Endothelial cell of umbilical vein (primary cell): ENCODE results near the gene CRYBG3. TPM values are rescaled to one million over a fixed set of nuclear protein-coding genes. Genes with fewer than 3 reads are reported as not detected.

Source experiments
- BruUV-seq: library from RNA; stranded (reverse); fragments of 400-500 nt; replicated peaks from 2 replicates; lab custom pipeline; 2021; lab: Mats Ljungman, UMichigan
- CTCF ChIA-PET: fragments of 300-600, 350-600 bp; sonication (Branson Sonifier 250); formaldehyde crosslinking; loops from one replicate; lab custom pipeline; 2021; ENCODE audit warnings: antibody characterized with exemption, inconsistent platforms; lab: Charles Lee
- POLR2A ChIA-PET: fragments of 300-600, 350-600 bp; sonication (Branson Sonifier 250); formaldehyde crosslinking; loops from one replicate; lab custom pipeline; 2021; ENCODE audit warnings: antibody characterized with exemption, inconsistent platforms; lab: Charles Lee
- DNase-seq: peaks from one replicate; pipeline ENCODE4 v3.0.0-alpha.2; 2011; ENCODE audit warnings: low read depth, low spot score
- FAIRE-seq: peaks from 2 replicates; lab custom pipeline; 2011; peaks lifted over from hg19 to GRCh38; lab: Jason Lieb, UNC
- H2AFZ ChIP-seq: 2 replicates; pipeline ENCODE4 v1.6.0; 2012; ENCODE audit warnings: low read depth, low read length, control low read depth, inconsistent platforms
- H3K27ac ChIP-seq: 2 replicates; pipeline ENCODE4 v1.5.1; 2011; ENCODE audit warnings: low read depth, mild to moderate bottlenecking, control low read depth, low read length, moderate library complexity; ENCODE audit not compliant: insufficient read depth
- H3K27me3 ChIP-seq, 2 experiments: 2 replicates each; pipeline versions ENCODE4 v1.6.0 to v1.6.1; 2011; ENCODE audit warnings: low read length in 2 of 2, mixed read lengths in 1 of 2; ENCODE audit not compliant: control insufficient read depth in 2 of 2, insufficient read depth in 2 of 2
- H3K36me3 ChIP-seq, 2 experiments: 2 replicates in 1 of 2; 3 replicates in 1 of 2; pipeline ENCODE4 v1.5.1; 2011; ENCODE audit warnings: low read length in 2 of 2, mild to moderate bottlenecking in 1 of 2, moderate library complexity in 1 of 2; ENCODE audit not compliant: control insufficient read depth in 2 of 2, insufficient read depth in 2 of 2; ENCODE audit errors: extremely low read depth in 1 of 2
- H3K4me1 ChIP-seq: 3 replicates; pipeline ENCODE4 v1.5.1; 2011; ENCODE audit warnings: mild to moderate bottlenecking, low read length; ENCODE audit not compliant: control insufficient read depth, insufficient read depth; ENCODE audit errors: extremely low read depth
- H3K4me2 ChIP-seq: 2 replicates; pipeline ENCODE4 v1.6.1; 2011; ENCODE audit warnings: low read length, control low read depth, mixed read lengths; ENCODE audit not compliant: insufficient read depth
- H3K4me3 ChIP-seq, 3 experiments: fragments of 200-600 bp in 1 of 3; sonication (generic), shearing (Covaris generic) in 1 of 3; replicated peaks in 1 of 3; 2 replicates each; pipeline ENCODE4 v1.5.1; 2011 to 2016; ENCODE audit warnings: control low read depth in 3 of 3, low read length in 3 of 3, mild to moderate bottlenecking in 2 of 3, inconsistent platforms in 1 of 3, low read depth in 1 of 3, moderate library complexity in 1 of 3; ENCODE audit not compliant: insufficient read depth in 1 of 3
- H3K79me2 ChIP-seq: 2 replicates; pipeline ENCODE4 v1.6.0; 2012; ENCODE audit warnings: low read length, inconsistent platforms; ENCODE audit not compliant: control insufficient read depth, insufficient read depth
- H3K9ac ChIP-seq: replicated peaks from 2 replicates; pipeline ENCODE3; 2011; ENCODE audit warnings: low read length, control low read depth; ENCODE audit not compliant: insufficient read depth; ENCODE audit errors: extremely low read depth
- H3K9me1 ChIP-seq: replicated peaks from 3 replicates; pipeline ENCODE4 v1.6.0; 2011; ENCODE audit warnings: mild to moderate bottlenecking, low read length; ENCODE audit not compliant: control insufficient read depth, insufficient read depth; ENCODE audit errors: extremely low read depth
- H3K9me3 ChIP-seq: replicated peaks from 2 replicates; pipeline ENCODE4 v1.5.1; 2012; ENCODE audit warnings: low read length, inconsistent platforms; ENCODE audit not compliant: control insufficient read depth, insufficient read depth
- H4K20me1 ChIP-seq: replicated peaks from 2 replicates; pipeline ENCODE3; 2011; ENCODE audit warnings: mild to moderate bottlenecking, low read length; ENCODE audit not compliant: control insufficient read depth, insufficient read depth; ENCODE audit errors: extremely low read depth
- CTCF ChIP-seq, 2 donors: IDR thresholded peaks; 1 replicate in 1 of 2; 2 replicates in 1 of 2; pipeline ENCODE4 v1.5.1; 2011; ENCODE audit warnings: low read length in 2 of 2, mild to moderate bottlenecking in 2 of 2, moderate library complexity in 2 of 2, control low read depth in 1 of 2, inconsistent platforms in 1 of 2, low read depth in 1 of 2; ENCODE audit not compliant: insufficient read depth in 1 of 2; ENCODE audit errors: extremely low read depth in 1 of 2
- EZH2 ChIP-seq: IDR thresholded peaks from 2 replicates; pipeline ENCODE4 v1.6.1; 2012; ENCODE audit warnings: borderline replicate concordance, low read depth, mild to moderate bottlenecking, moderate library complexity, low read length, inconsistent platforms; ENCODE audit not compliant: severe bottlenecking
- FOS ChIP-seq: IDR thresholded peaks from 2 replicates; pipeline ENCODE4 v1.6.1; 2011; ENCODE audit warnings: mild to moderate bottlenecking, low read length, moderate library complexity, borderline replicate concordance; ENCODE audit not compliant: insufficient read depth
- GATA2 ChIP-seq: IDR thresholded peaks from 2 replicates; pipeline ENCODE4 v1.7.0; 2011; ENCODE audit warnings: low read depth, mild to moderate bottlenecking, moderate library complexity, mixed read lengths, low read length; ENCODE audit not compliant: insufficient read length, insufficient read depth
- JUN ChIP-seq: IDR thresholded peaks from 2 replicates; pipeline ENCODE4 v1.6.1; 2011; ENCODE audit warnings: borderline replicate concordance, low read depth; ENCODE audit not compliant: insufficient read length, insufficient read depth
- MAX ChIP-seq: IDR thresholded peaks from 2 replicates; pipeline ENCODE4 v1.6.1; 2011; ENCODE audit not compliant: insufficient read depth, insufficient read length
- MYC ChIP-seq: IDR thresholded peaks from one replicate; pipeline ENCODE4 v1.6.1; 2011; ENCODE audit warnings: mild to moderate bottlenecking, low read depth, low read length
- POLR2A ChIP-seq: IDR thresholded peaks from 2 replicates; pipeline ENCODE4 v1.6.1; 2012; ENCODE audit warnings: low read depth, mild to moderate bottlenecking, control low read depth, low read length
- POLR2AphosphoS5 ChIP-seq: IDR thresholded peaks from 2 replicates; pipeline ENCODE4 v1.6.1; 2012; ENCODE audit warnings: low read depth, mild to moderate bottlenecking, control low read depth, low read length, moderate library complexity; ENCODE audit not compliant: insufficient read depth
- dilution Hi-C: fragments of 300-500 bp; cut with MboI; formaldehyde crosslinking; loops from one replicate; pipeline ENCODE4 v1.15.0; 2019; ENCODE audit warnings: low sequenced_read_pairs; ENCODE audit not compliant: extremely low pct_ligation_motif_present
- intact Hi-C: fragments of 100-400 bp; cut with micrococcal nuclease; formaldehyde crosslinking; loops from one replicate; pipeline ENCODE4 v1.10.0; 2022
- polyA plus RNA-seq, 4 experiments: library from polyadenylated mRNA; depleted of rRNA in 3 of 4; stranded (reverse) in 3 of 4; unstranded in 1 of 4; fragments of >200 nt; gene quantifications; 2 replicates each; pipeline versions ENCODE4 v1.2.1 to v1.2.3, GENCODE V29; 2011 to 2012; ENCODE audit warnings: missing spikeins in 1 of 4
- total RNA-seq: library from RNA; stranded (reverse); gene quantifications from 2 replicates; pipeline ENCODE4 v1.2.3, GENCODE V29; 2021

CRYBG3 gene
- total and polyA plus RNA-seq, 2 donors (not counting 3 experiments of a cell fraction or from before 2014, with no cell fraction given), result 2.8 to 15.0 TPM

- TF ChIP-seq GATA2 (no peak), MAX (no peak), CTCF (IDR thresholded peaks at IDR 0.05; ENCODE audit: extremely low read depth in 1 of 2, insufficient read depth in 1 of 2, low read depth in 1 of 2, low read length in 2 of 2) (no peak), JUN (no peak), FOS (no peak), POLR2AphosphoS5 (no peak), POLR2A (no peak), MYC (no peak), EZH2 (no peak)
- Histone ChIP-seq H3K4me3 (peak overlapping the region; percentile 61 to 96 (median 89)), H3K4me2 (peak overlapping the region; percentile 96), H3K9me3 (no peaks in the 10 kb centered on the region), H4K20me1 (no peaks in the 10 kb centered on the region), H3K9ac (peak overlapping the region; percentile 25), H3K27me3 (peaks cover 0 to 2% of the 10 kb centered on the region in 2 experiments), H3K4me1 (peaks cover 14% of the 10 kb centered on the region), H3K36me3 (no peaks in the 10 kb centered on the region), H3K27ac (no peak overlapping the region), H3K79me2 (peaks cover 12% of the 10 kb centered on the region), H3K9me1 (no peaks in the 10 kb centered on the region), H2AFZ (peak overlapping the region; percentile 79)
- BruUV-seq, result no TSS peak
- DNase-seq (no peak), FAIRE-seq (no peak)
- intact Hi-C loops, result loop anchor here (5.0 kb wide), 1 partner anchor 76 kb away; no protein-coding TSS in a partner anchor
- dilution Hi-C loops, result no loop called here
- ChIA-PET CTCF (interaction anchor here (0.7 to 3.2 kb wide), 16 partner anchors 9 to 201 kb away, joined by 3 to 27 read pairs (median 4); partner anchors contain the start of gene ARL6), POLR2A (interaction anchor here (1.0 kb wide), 1 partner anchor 8 kb away, joined by 4 read pairs; no protein-coding TSS in a partner anchor)
Measured at GRCh38 chr3:97821287-97821773, 481 bp upstream of the CRYBG3 start.
